GM23338 (cell line): ENCODE results near the gene RAB44.

ENCODE experiments used
- CREB1 ChIP-seq: fragments of 250-450 bp; sonication (Bioruptor Pico); IDR thresholded peaks from 2 replicates; pipeline ENCODE4 v1.5.0; 2020; ENCODE audit warnings: low read depth, mild to moderate bottlenecking, moderate library complexity
- CTCF ChIP-seq, 2 experiments: fragments of 200-600 bp in 1 of 2; sonication (generic) in 1 of 2; conservative IDR thresholded peaks; 2 replicates each; pipeline versions ENCODE4 v1.5.1 to v1.6.1; 2016 to 2017; ENCODE audit warnings: antibody characterized with exemption in 2 of 2, low read depth in 2 of 2, mild to moderate bottlenecking in 2 of 2, moderate library complexity in 1 of 2
- ETS1 ChIP-seq: IDR thresholded peaks from 2 replicates; pipeline ENCODE4 v1.6.1; 2016; ENCODE audit warnings: antibody characterized with exemption
- EZH2 ChIP-seq: fragments of 200-600 bp; sonication (generic); IDR thresholded peaks from one replicate; pipeline ENCODE4 v1.8.0; 2017; ENCODE audit warnings: antibody characterized with exemption, mild to moderate bottlenecking, low read depth; ENCODE audit not compliant: unreplicated experiment
- EZH2phosphoT487 ChIP-seq: fragments of 200-600 bp; sonication (generic); IDR thresholded peaks from one replicate; pipeline ENCODE4 v1.8.1; 2018; ENCODE audit warnings: antibody characterized with exemption; ENCODE audit not compliant: unreplicated experiment
- POLR2AphosphoS5 ChIP-seq: IDR thresholded peaks from 2 replicates; pipeline ENCODE4 v1.6.1; 2016; ENCODE audit warnings: antibody characterized with exemption, low read depth
- REST ChIP-seq: IDR thresholded peaks from one replicate; pipeline ENCODE4 v1.6.1; 2018; ENCODE audit warnings: antibody characterized with exemption; ENCODE audit not compliant: unreplicated experiment
- ZNF114 ChIP-seq: fragments of 250-450 bp; sonication (Bioruptor Pico); IDR thresholded peaks from 2 replicates; pipeline ENCODE4 v1.5.0; 2020; ENCODE audit warnings: mild to moderate bottlenecking, moderate library complexity

- TF ChIP-seq CTCF (conservative IDR thresholded peaks at IDR 0.05; ENCODE audit: low read depth in 2 of 2), result no peak
- no peak for TF ChIP-seq EZH2phosphoT487
- no peak for TF ChIP-seq EZH2
- no peak for TF ChIP-seq ZNF114 (CRISPR knock-in tag)
- TF ChIP-seq CREB1 (CRISPR knock-in tag), result no peak
- TF ChIP-seq POLR2AphosphoS5, result no peak
- no peak for TF ChIP-seq ETS1
- no peak for TF ChIP-seq REST
Measured at GRCh38 chr6:36662827-36663256, 34.8 kb upstream of the RAB44 start.
